Naive B cell (primary cell): ENCODE measurements around the gene TSSK2. TPM values are rescaled to one million over a fixed set of nuclear protein-coding genes. Genes with fewer than 3 reads are reported as not detected.
A peak's percentile ranks its signal among the peaks of the same experiment; 100 is the strongest.

Experiments used
- ATAC-seq, 2 donors: fragments of 150-1000 bp; cut with Tn5 transposase; 2 replicates each; pipeline ENCODE4 v1.10.0; 2021; ENCODE audit warnings: low read depth in 2 of 2, mild to moderate bottlenecking in 2 of 2, moderate library complexity in 2 of 2
- DNase-seq: peaks from one replicate; pipeline ENCODE4 v3.0.0; 2022
- H3K27ac Mint-ChIP-seq, 6 donors: one replicate each; pipeline ENCODE4 v1.8.0; 2020 to 2022; ENCODE audit warnings: mild to moderate bottlenecking in 6 of 6, mixed read lengths in 6 of 6, moderate library complexity in 5 of 6, inconsistent platforms in 2 of 6
- H3K27me3 Mint-ChIP-seq, 3 donors: one replicate each; pipeline ENCODE4 v1.8.0; 2021 to 2022; ENCODE audit warnings: mixed read lengths in 3 of 3, mild to moderate bottlenecking in 1 of 3
- H3K36me3 Mint-ChIP-seq, 2 donors: one replicate each; pipeline ENCODE4 v1.8.0; 2020 to 2022; ENCODE audit warnings: mixed read lengths in 2 of 2, inconsistent platforms in 1 of 2, mild to moderate bottlenecking in 1 of 2
- H3K4me1 Mint-ChIP-seq, 3 donors: one replicate each; pipeline ENCODE4 v1.8.0; 2020 to 2022; ENCODE audit warnings: mixed read lengths in 3 of 3, inconsistent platforms in 1 of 3, mild to moderate bottlenecking in 1 of 3, moderate library complexity in 1 of 3
- H3K4me3 Mint-ChIP-seq, 8 donors: one replicate each; pipeline ENCODE4 v1.8.0; 2020 to 2022; ENCODE audit warnings: mild to moderate bottlenecking in 8 of 8, mixed read lengths in 8 of 8, moderate library complexity in 8 of 8, inconsistent platforms in 2 of 8
- H3K9me3 Mint-ChIP-seq, 7 donors: one replicate each; pipeline ENCODE4 v1.8.0; 2020 to 2022; ENCODE audit warnings: mixed read lengths in 7 of 7, mild to moderate bottlenecking in 5 of 7, inconsistent platforms in 2 of 7, moderate library complexity in 1 of 7
- polyA plus RNA-seq, 6 donors: library from polyadenylated mRNA; unstranded; fragments of 300-500 nt; fragmentation: Illumina TruSeq; gene quantifications; one replicate each; pipeline ENCODE4 v1.2.3, GENCODE V29; 2021; ENCODE audit warnings: low read depth in 6 of 6

TSSK2 gene
- polyA plus RNA-seq, 6 donors from 2014 or later = not detected

DNA sequence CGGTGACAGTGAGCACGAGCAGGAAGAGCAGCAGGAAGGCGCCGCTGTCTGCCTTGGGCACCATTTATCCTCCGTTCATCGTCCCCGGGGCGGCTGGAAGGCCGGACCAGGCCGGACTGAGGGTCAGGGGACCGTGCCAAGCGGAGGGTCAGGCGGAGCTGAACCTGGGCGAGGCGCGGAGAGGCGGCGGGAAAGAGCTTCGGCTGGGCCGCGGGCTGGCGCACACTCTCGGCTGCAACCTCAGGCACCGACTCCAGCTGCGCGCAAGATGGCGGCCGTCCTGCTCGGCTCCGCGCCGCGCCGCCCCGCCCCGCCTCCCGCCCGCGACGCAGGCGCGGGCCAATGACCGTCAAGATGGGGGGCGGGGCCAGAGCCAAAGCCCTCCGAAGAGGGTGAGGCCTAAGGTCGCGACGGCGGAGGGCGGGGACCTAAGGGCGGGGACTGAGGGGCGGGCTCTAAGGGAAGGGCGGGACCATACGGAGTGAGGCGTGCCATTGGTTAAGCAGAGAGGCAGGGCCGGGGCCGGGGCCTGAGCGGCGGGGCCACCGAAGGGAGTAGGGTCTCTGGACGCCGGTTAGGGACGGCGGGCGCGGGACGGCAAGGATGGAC lies 8.9 kb upstream of the TSSK2 start, which contains the start of gene DGCR2:
DGCR2 (minus strand) TSS at position 270 of the 609 bp plus-strand sequence; CDS start at position 64, 206 bp downstream.
- peak; percentile 90 to 93 for ATAC-seq
- peak; percentile 94 for DNase-seq
- peak within 1 kb of the TSS; percentile 83 to 96 (median 92) for H3K4me3 Mint-ChIP-seq
- H3K4me1 Mint-ChIP-seq = peaks cover 37 to 57% (median 49%) of the 10 kb centered on the region in 3 donors
- H3K9me3 Mint-ChIP-seq = peaks cover 0 to 1% (median 0%) of the 10 kb centered on the region in 7 donors
- H3K27me3 Mint-ChIP-seq = peaks cover 0 to 6% (median 0%) of the 10 kb centered on the region in 3 donors
- peak within 1 kb of the TSS; percentile 81 to 92 (median 87) for H3K27ac Mint-ChIP-seq
- no peaks in the 10 kb centered on the region for H3K36me3 Mint-ChIP-seq

DNA sequence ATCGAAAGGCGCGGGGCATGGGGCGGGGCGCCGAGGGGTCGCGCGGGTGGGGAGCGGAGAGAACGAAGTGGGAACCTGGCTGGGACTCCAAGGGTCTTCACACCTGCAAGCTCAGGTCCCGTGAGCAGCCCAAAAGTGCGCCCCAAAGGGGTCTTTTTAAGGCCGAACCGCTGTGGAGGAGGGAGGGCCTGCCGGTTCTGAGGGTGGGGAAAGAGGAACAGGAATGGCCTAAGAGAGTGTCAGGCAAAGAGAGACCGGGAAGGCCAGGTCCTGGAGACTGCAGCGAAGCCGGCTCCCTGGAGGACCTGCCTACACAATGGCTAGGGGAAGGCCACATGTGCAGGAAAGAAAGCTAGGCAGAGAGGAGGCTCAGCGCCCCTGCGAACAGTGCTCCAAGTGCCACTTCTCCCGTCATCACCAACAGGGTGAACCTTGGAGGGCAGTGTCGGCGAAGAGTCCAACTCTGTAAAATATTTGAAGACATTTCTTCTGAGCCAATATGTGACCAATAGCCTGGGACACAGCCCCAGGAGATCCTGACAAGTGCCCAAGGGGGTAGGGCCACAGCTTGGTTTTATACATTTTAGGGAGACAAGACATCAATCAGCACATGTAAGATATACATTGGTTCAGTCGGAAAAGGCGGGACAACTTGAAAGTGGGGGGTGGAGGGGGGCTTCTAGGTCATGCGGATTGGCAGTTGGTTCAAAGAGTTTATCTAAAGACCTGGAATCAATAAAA lies 8.2 kb upstream of the TSSK2 start:
- Mint-ChIP-seq H3K4me3 (peak overlapping the region; percentile 83 to 94 (median 90)), H3K27me3 (peaks cover 0 to 6% (median 0%) of the 10 kb centered on the region in 3 donors), H3K36me3 (no peaks in the 10 kb centered on the region), H3K4me1 (peaks cover 35 to 51% (median 44%) of the 10 kb centered on the region in 3 donors), H3K27ac (peak overlapping the region; percentile 71 to 92 (median 86)), H3K9me3 (peaks cover 0 to 1% (median 0%) of the 10 kb centered on the region in 7 donors)
- ATAC-seq = peak; percentile 1
- DNase-seq = no peak

DNA sequence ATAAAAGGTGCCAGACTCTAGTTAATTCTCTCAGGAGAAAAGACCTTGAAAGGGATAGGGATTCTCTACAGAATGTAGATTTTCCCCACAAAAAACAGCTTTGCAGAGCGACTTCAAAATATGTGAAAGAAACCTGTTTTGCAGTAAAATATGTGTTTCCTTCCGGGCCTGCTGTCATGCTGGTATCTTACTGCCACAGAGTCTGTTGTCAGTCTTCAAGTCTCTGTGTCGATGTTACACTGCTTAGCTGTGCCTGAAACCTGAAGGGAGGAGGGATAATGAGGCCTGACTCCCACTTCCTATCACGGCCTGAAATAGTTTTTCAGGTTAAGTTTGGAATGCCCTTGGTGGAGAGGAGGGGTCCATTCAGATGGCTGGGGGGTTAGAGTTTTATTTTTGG lies 7.2 kb upstream of the TSSK2 start:
- H3K4me1 Mint-ChIP-seq = peaks cover 28 to 40% (median 34%) of the 10 kb centered on the region in 3 donors
- peaks cover 0 to 1% (median 0%) of the 10 kb centered on the region in 7 donors for H3K9me3 Mint-ChIP-seq
- DNase-seq = no peak
- ATAC-seq = no peak
- H3K4me3 Mint-ChIP-seq = peak overlapping the region in 3 of 8 donors; percentile 25 to 56 (median 38)
- H3K27me3 Mint-ChIP-seq = peaks cover 0 to 6% (median 0%) of the 10 kb centered on the region in 3 donors
- peak overlapping the region in 1 of 6 donors; percentile 22 for H3K27ac Mint-ChIP-seq
- no peaks in the 10 kb centered on the region for H3K36me3 Mint-ChIP-seq

DNA sequence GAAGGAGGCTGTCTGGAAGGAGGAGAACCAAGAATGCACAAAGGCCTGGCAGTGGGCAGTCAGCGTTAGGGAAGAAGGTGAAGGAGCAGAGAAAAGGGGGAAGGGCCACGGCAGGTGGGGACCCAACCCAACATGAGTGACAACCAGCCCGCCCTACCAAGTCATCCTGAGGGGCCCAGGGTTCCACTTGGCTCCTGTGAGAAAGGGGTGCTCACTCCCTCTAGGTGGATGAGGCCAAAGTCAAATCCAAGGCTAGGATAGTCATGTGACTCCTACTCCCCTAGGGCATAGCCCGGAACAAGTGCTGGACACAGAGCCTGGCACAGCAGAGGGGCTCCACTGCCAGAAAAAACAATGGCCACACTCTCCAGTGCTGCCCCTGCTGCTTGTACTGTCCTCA lies 6.7 kb upstream of the TSSK2 start:
- H3K4me1 Mint-ChIP-seq = peaks cover 26 to 36% (median 30%) of the 10 kb centered on the region in 3 donors
- no peak overlapping the region for H3K27ac Mint-ChIP-seq
- no peak for ATAC-seq
- no peaks in the 10 kb centered on the region for H3K36me3 Mint-ChIP-seq
- peak overlapping the region in 3 of 8 donors; percentile 25 to 56 (median 38) for H3K4me3 Mint-ChIP-seq
- no peak for DNase-seq
- H3K27me3 Mint-ChIP-seq = peaks cover 0 to 6% (median 0%) of the 10 kb centered on the region in 3 donors
- H3K9me3 Mint-ChIP-seq = peaks cover 0 to 1% (median 0%) of the 10 kb centered on the region in 7 donors

DNA sequence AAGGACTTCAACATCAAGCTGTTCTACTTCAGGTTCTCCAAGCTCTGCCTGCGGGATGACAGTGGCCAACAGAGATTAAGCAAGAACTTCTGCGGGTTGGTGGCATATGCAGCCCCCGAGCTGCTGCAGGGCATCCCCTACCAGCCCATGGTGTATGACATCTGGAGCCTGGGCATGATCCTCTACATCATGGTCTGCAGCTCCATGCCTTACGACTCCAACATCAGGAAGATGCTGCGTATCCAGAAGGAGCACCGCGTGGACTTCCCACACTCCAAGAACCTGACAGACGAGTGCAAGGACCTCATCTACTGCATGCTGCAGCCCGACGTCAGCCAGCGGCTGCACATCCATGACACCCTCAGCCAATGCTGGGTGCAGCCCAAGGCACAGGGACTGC lies 6.1 kb upstream of the TSSK2 start:
- no peak for ATAC-seq
- H3K27ac Mint-ChIP-seq = peak overlapping the region in 1 of 6 donors; percentile 47
- H3K27me3 Mint-ChIP-seq = peaks cover 0 to 6% (median 0%) of the 10 kb centered on the region in 3 donors
- peak overlapping the region in 1 of 8 donors; percentile 66 for H3K4me3 Mint-ChIP-seq
- H3K9me3 Mint-ChIP-seq = peaks cover 0 to 1% (median 0%) of the 10 kb centered on the region in 7 donors
- no peak for DNase-seq
- no peaks in the 10 kb centered on the region for H3K36me3 Mint-ChIP-seq
- H3K4me1 Mint-ChIP-seq = peaks cover 22 to 30% (median 23%) of the 10 kb centered on the region in 3 donors

DNA sequence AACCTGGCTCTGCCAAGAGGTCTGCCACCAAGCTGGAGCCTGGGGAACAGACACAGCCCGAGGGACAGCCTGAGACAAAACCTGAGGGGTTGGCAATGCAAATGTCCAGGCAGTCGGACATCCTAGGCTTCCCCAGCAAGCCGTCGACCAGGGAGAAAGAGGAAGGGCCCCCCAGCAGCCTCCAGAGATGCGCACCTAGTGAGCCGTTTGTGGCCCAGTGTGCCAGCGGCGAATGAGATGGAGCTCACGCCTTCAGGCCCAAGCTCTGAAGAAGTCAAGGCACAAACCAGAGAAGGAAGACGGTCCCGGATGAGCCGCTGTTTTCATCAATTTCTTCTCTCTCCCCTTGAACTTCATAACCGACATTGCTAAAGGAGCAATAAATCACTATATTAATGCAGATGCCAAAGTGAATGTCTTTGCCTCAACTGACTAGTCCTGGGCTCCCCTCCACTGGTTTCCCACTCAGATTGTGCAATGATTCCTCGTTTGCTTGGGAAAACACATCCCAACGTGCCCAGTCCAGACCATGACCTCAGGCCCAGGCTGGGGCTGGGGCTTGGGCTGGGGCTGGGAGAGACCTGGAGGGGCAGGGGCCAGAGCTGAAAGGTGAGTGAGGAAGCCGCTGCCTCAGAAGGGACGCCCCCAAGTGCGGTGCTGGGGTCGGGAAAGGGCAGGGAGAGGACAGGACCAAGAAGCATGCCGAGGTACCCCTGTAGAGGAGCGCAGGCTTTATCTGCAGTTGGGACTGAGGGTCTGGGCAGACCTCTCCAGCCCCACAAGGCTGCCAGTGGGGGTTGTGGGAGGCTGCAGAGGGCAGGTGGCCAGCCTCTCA lies 5.4 kb upstream of the TSSK2 start:
- Mint-ChIP-seq H3K27me3 (peaks cover 0 to 6% (median 0%) of the 10 kb centered on the region in 3 donors), H3K4me3 (no peak overlapping the region), H3K36me3 (no peaks in the 10 kb centered on the region), H3K9me3 (peaks cover 0 to 1% (median 0%) of the 10 kb centered on the region in 7 donors), H3K4me1 (peaks cover 15 to 23% (median 17%) of the 10 kb centered on the region in 3 donors), H3K27ac (no peak overlapping the region)
- ATAC-seq = no peak
- no peak for DNase-seq

DNA sequence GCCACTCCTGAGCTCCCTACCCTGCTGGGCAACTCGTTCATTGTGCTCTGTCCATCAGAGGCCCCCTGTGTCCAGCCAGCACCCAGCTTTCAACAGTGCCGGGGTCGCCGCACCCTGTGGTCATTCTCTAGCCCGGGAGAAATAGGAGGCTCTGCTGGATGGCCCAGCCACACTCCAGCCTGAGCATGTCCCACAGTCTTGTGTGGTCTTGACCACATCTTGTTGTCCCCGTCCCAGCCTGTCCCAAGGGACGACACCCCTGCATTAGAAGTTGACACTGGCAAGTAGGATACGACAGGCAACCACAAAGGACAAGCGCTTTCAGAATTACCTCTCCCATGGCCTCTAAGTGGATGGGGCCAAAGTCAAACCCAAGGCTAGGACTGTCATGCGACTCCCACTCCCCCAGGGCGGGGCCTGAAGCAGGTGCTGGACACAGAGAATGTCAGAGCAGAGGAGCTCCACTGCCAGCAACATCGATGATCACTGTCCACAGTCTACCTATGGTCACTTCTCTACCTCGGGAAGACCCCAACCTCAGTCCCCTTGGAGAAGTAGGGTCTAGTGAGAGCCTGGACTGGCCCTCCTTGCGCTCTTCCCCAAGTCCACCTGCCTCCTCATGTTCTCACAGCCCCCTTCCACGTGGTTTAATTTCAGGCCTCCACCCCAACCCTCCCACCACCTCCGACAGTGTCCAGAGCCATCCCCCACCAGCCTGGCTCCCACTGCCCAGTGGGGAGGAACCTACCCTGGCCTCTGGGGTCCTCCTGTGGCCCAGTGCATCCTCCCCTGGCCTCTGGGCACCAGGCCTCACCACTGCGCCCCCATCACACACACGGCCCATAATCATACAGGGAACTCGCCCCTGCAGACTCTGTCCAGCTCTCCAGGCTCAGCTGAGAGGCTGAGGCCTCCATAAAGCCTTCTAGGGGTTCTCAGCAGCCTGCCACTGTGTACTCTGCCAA lies 4.5 kb upstream of the TSSK2 start:
- H3K9me3 Mint-ChIP-seq = peaks cover 0 to 1% (median 0%) of the 10 kb centered on the region in 7 donors
- H3K36me3 Mint-ChIP-seq = no peaks in the 10 kb centered on the region
- ATAC-seq (no peak), DNase-seq (no peak)
- peaks cover 8 to 15% (median 8%) of the 10 kb centered on the region in 3 donors for H3K4me1 Mint-ChIP-seq
- H3K27ac Mint-ChIP-seq = no peak overlapping the region
- H3K27me3 Mint-ChIP-seq = peaks cover 0 to 6% (median 0%) of the 10 kb centered on the region in 3 donors
- peak overlapping the region in 1 of 8 donors; percentile 41 for H3K4me3 Mint-ChIP-seq

DNA sequence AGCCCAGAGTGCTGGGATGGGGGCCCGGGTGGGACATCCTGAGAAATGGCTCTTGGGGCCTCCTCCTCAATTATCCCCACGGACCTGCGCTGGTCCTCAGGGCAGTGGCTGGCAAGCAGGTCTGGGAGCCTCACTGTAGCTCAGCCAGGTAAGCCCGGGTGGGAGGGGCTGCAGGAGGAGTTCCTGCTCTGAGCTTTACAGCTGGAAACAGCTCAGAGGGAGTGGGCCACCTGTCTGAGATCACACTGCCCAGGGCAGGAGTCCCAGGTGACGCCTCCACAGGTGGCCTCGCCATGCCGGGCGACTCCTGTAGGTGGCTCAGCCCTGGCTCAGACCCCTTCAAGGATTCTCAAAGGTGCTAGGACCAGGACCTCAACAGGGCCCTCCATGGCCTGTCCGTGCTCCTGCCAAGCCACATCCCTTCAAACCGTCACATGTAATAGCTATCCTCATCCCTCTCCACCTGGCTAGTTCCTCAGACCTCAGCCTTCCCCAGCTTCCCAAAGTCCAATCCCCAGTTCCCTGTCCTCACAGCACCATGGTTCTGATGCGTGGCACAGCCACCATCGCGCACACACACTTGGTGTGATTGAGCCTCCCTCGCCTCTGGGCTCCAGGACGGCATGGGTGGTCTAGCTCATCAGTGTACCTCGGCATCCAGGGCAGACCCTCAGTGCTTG lies 3.6 kb upstream of the TSSK2 start:
- Mint-ChIP-seq H3K36me3 (no peaks in the 10 kb centered on the region), H3K27ac (no peak overlapping the region), H3K4me1 (peaks cover 7 to 15% (median 7%) of the 10 kb centered on the region in 3 donors), H3K9me3 (peaks cover 0 to 1% (median 0%) of the 10 kb centered on the region in 7 donors), H3K4me3 (no peak overlapping the region), H3K27me3 (peaks cover 0 to 6% (median 0%) of the 10 kb centered on the region in 3 donors)
- ATAC-seq = no peak
- DNase-seq = no peak

DNA sequence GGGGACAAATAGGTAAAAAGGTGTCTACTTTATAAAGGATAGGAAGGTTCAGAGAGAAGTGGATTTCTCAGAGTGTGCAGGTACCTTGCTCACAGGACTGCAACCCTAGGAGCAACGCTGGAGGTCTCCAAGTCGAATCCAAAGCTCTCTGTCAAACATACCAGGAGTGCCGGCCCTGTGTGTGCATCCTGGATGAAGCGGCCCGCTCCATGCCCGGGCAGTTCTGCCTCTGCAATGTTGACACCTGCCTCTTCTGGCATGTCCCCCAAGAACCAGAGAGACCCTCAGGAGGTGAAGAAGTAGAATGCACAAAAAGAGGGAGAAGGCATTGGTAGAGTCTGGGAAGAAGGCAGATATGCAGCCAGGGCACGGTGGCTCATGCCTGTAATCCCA lies 3.1 kb upstream of the TSSK2 start:
- H3K36me3 Mint-ChIP-seq = no peaks in the 10 kb centered on the region
- H3K4me3 Mint-ChIP-seq = no peak overlapping the region
- ATAC-seq (no peak), DNase-seq (no peak)
- no peaks in the 10 kb centered on the region for H3K9me3 Mint-ChIP-seq
- no peak overlapping the region for H3K27ac Mint-ChIP-seq
- peaks cover 0 to 6% (median 0%) of the 10 kb centered on the region in 3 donors for H3K27me3 Mint-ChIP-seq
- peaks cover 1 to 9% (median 1%) of the 10 kb centered on the region in 3 donors for H3K4me1 Mint-ChIP-seq

DNA sequence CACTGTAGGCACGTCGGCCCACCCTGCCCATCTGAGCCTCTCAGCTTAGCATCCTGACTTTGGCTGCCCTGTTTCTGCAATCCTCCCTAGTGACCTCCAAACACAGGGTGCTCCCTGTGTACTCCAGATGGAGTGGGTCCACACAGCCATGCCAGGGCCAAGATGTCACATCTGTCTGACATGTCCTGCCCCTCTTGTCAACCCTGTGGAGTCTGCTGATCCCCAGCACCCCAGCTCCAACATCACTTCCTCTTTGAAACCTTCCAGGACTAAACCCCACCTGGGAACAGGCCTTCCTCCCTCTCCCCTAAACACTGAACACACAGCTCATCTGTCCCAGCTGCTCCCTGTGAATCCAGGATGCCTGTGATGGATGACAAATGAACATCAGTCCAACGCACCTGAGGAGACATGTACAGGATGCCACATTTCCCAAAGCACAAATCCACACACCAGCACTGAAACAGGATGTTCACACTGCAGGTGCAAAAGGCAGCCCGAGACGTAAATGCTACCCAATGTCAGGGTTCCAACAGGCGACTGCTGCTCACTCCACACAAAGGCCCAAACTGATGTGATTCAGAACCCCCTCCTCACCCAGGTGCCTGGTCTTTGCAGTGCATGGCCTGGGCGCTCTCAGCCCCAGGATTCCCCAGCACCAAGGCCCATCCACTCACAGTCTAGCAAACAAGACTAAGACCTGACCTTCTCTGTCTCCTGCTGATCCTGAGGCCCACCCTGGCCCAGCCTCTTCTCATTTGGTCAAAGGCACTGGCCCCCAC lies 2.0 kb upstream of the TSSK2 start:
- DNase-seq (no peak), ATAC-seq (no peak)
- H3K4me3 Mint-ChIP-seq = peak overlapping the region in 2 of 8 donors; percentile 18 to 44
- H3K9me3 Mint-ChIP-seq = no peaks in the 10 kb centered on the region
- peaks cover 0 to 2% (median 0%) of the 10 kb centered on the region in 3 donors for H3K4me1 Mint-ChIP-seq
- peak overlapping the region in 2 of 6 donors; percentile 44 to 53 for H3K27ac Mint-ChIP-seq
- no peaks in the 10 kb centered on the region for H3K36me3 Mint-ChIP-seq
- peaks cover 0 to 3% (median 0%) of the 10 kb centered on the region in 3 donors for H3K27me3 Mint-ChIP-seq

DNA sequence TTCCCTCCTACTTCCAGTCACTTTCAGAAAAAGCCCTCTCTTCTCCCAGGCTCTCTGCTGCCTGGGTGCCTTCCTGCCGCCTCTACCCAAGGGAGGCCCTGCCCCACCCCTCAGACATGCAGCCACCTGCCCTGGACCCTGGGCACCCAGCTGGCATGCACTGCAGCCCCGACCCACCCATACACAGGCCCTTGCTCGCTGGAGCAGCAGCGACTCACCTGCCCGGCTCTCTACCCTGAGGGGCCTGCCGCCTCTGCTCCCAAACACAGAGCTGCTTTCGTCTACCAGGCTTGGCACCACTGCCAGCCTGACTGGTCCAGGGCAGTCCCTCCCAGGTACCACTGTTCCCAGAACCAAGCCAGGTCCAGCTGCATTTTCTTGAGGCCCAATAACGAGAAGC lies 1.2 kb upstream of the TSSK2 start:
- Mint-ChIP-seq H3K4me1 (peaks cover 0 to 1% (median 0%) of the 10 kb centered on the region in 3 donors), H3K9me3 (no peaks in the 10 kb centered on the region), H3K27ac (no peak overlapping the region), H3K36me3 (peaks cover 0 to under 1% of the 10 kb centered on the region in 2 donors), H3K4me3 (no peak overlapping the region), H3K27me3 (no peaks in the 10 kb centered on the region)
- no peak for ATAC-seq
- no peak for DNase-seq
